GM12801 (cell line): Measurements from ENCODE around the gene NAV2.

ENCODE experiments used
- CTCF ChIP-seq: IDR thresholded peaks from one replicate; pipeline ENCODE4 v1.5.1; 2011; ENCODE audit warnings: control low read depth; ENCODE audit not compliant: insufficient read length; ENCODE audit errors: extremely low read depth

NAV2 gene

GRCh38 chr11:19753451-19754106 is 40.9 kb downstream of the NAV2 start:
- no peak for TF ChIP-seq CTCF

DNA sequence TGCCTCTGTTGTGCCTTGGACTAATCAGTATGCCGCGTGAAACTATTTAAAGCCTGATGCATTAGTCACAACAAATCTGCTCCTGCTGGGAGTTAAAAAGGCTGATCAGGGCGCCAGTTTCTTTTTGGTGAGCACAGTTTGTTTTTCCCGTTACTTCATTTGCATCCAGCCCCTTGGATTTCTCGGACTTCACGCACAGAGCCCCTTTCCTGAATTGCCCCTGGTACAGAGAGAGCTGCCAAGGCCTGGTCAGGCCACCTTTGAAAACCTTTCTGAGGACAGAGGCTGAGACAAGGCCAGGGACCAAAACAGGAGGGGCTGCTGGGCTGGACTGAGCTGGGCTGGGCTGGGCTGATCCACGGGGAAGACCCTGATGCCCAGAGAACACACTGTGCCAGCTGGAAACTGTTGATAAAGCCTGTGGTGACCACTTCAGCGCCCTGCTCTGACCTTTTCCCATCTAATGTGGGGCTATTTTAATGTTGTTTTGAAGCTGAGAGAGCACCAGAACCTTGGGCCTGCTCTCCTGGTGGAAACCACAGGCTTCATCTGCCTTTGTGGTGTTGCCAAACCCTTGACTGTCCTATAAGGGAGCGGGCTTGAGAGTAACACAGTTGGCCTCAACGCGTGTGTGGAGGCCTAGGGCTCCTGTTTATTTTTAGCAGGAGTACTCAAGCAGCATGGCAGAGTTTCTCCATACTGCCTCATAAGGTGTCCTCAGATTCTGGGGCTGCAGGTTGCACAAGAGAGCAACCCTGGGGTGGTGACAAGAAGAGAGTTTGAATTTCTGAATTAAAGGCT is 44.2 kb downstream of the NAV2 start:
- no peak for TF ChIP-seq CTCF

DNA sequence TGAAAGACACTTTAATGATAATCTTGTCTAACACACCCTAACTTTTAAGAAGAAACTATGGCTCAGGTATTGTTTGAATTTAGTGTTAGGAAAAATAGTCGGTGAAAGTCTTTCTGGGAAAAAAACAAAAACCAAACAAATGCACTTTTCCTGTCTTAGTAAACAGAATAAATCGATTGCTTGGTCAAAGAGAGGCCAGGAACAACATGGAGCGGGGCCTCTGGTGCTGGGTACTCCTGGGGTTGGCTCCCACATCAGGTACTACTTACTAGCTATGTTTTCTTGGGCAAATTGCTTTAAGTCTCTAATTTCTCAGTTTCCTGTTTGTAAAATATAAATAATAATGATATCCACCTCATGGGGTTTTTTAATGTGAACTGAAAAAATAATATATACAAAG is 46.8 kb downstream of the NAV2 start:
- TF ChIP-seq CTCF = no peak

DNA sequence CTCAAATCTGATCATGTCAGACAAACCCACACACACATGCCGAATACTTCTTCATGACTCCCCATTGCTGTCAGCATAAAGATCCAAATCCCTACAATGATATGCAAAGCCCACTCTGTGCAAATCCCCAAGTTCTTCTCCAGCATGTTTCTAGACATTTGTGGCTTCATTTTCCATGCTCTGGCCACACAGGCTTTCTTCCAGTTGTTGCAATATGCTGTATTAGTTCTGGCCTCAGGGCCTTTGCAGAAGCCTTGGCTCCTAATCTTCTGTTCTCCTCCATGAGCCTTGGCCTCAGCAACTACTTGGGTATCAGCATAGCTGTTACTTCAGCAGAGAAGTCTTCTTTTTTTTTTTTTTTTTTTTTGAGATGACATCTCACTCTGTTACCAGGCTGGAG is 49.6 kb downstream of the NAV2 start:
- no peak for TF ChIP-seq CTCF

DNA sequence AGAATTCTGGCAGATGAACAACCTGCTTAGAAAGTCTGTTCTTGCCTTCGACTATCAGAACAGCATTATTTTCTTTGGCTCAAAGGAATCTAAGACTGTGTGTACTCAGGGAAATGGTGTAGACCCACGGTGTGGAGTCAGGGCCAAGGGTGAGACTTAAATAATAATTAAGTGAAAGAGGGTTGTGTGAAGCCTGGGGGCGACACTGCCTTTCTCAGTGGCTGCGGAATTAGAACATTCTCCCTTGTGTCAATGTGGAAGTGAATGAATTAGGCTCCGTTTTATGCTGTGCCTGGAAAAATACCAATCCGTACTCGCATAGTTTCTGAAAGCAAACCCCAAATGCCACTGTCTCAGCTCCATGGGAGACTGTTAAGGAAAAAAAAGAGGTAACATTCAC is 50.7 kb downstream of the NAV2 start:
- no peak for TF ChIP-seq CTCF

DNA sequence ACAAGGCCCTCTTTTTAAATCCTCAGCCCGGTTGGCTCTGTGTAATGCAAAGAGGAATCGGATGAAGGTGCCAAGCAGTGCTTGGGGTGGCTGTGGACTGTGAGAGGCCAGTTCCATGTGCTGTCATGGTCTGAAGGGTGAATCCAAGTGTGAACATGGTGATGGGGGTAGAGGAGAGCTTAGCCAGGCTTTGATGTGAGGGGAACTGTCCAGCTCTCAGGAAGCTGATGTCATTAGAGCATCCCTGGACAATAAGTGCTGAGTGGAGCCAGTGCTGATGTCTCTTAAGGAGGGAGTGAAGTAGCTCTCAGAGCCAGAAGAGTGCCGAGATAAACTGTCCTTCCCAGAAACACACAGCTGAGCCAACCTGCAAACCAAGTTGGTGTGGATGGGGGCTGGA is 53.6 kb downstream of the NAV2 start:
- no peak for TF ChIP-seq CTCF

- TF ChIP-seq CTCF = no peak
Observed at GRCh38 chr11:19766810-19767209, 54.2 kb downstream of the NAV2 start.
